Liver (tissue), 9 donors: ENCODE results near the gene DPYD. TPM values are rescaled to one million over a fixed set of nuclear protein-coding genes. Genes with fewer than 3 reads are reported as not detected.

ENCODE experiments used
- DNase-seq: peaks from one replicate; pipeline ENCODE4 v3.0.0-alpha.2; 2017; ENCODE audit warnings: low spot score
- H3K27ac ChIP-seq, 2 donors: one replicate each; pipeline ENCODE4 v1.7.0; 2013; ENCODE audit warnings: inconsistent platforms in 2 of 2, low read length in 2 of 2, control low read depth in 1 of 2, low read depth in 1 of 2, mild to moderate bottlenecking in 1 of 2
- H3K27me3 ChIP-seq, 4 donors: one replicate each; pipeline versions ENCODE4 v1.6.1 to v1.7.0; 2013; ENCODE audit warnings: low read length in 3 of 4, inconsistent platforms in 1 of 4, mild to moderate bottlenecking in 1 of 4, moderate library complexity in 1 of 4; ENCODE audit not compliant: control insufficient read depth in 4 of 4, insufficient read depth in 4 of 4
- H3K36me3 ChIP-seq, 4 donors: one replicate each; pipeline versions ENCODE4 v1.6.1 to v1.7.0; 2013; ENCODE audit warnings: low read length in 3 of 4, mild to moderate bottlenecking in 3 of 4, low read depth in 1 of 4, moderate library complexity in 1 of 4; ENCODE audit not compliant: control insufficient read depth in 4 of 4, insufficient read depth in 3 of 4
- H3K4me1 ChIP-seq, 4 donors: one replicate each; pipeline versions ENCODE4 v1.6.1 to v1.7.0; 2013; ENCODE audit warnings: low read length in 3 of 4, mild to moderate bottlenecking in 3 of 4, moderate library complexity in 1 of 4; ENCODE audit not compliant: control insufficient read depth in 4 of 4, insufficient read depth in 4 of 4
- H3K4me3 ChIP-seq, 3 donors: one replicate each; pipeline versions ENCODE4 v1.6.1 to v1.7.0; 2013; ENCODE audit warnings: low read length in 3 of 3, control low read depth in 1 of 3, low read depth in 1 of 3, mild to moderate bottlenecking in 1 of 3
- H3K9ac ChIP-seq, 2 donors: one replicate each; pipeline ENCODE4 v1.7.0; 2013; ENCODE audit warnings: low read length in 2 of 2, mild to moderate bottlenecking in 2 of 2, moderate library complexity in 2 of 2, control low read depth in 1 of 2, low read depth in 1 of 2
- H3K9me3 ChIP-seq, 4 donors: one replicate each; pipeline versions ENCODE4 v1.6.1 to v1.7.0; 2013; ENCODE audit warnings: low read length in 3 of 4; ENCODE audit not compliant: control insufficient read depth in 4 of 4
- ATF3 ChIP-seq: IDR thresholded peaks from 2 replicates; pipeline ENCODE4 v1.6.1; 2016; ENCODE audit warnings: antibody characterized with exemption
- CTCF ChIP-seq: fragments of 150-350 bp; IDR thresholded peaks from 2 replicates; pipeline ENCODE4 v1.5.1; 2017; ENCODE audit warnings: improper control_type of control experiment, low read depth, low read length; ENCODE audit not compliant: missing input control
- EGR1 ChIP-seq, 2 donors: IDR thresholded peaks; 2 replicates each; pipeline ENCODE4 v1.6.1; 2016 to 2018; ENCODE audit warnings: antibody characterized with exemption in 2 of 2, low read depth in 2 of 2
- FOXA1 ChIP-seq: IDR thresholded peaks from 2 replicates; pipeline ENCODE4 v1.6.1; 2016; ENCODE audit warnings: antibody characterized with exemption
- FOXA2 ChIP-seq: IDR thresholded peaks from 2 replicates; pipeline ENCODE4 v1.6.1; 2016; ENCODE audit warnings: antibody characterized with exemption
- GABPA ChIP-seq, 2 donors: IDR thresholded peaks in 1 of 2; conservative IDR thresholded peaks in 1 of 2; 2 replicates each; pipeline ENCODE4 v1.6.1; 2016; ENCODE audit warnings: antibody characterized with exemption in 2 of 2, mild to moderate bottlenecking in 1 of 2, moderate library complexity in 1 of 2
- HNF4G ChIP-seq: IDR thresholded peaks from 2 replicates; pipeline ENCODE4 v1.6.1; 2016; ENCODE audit warnings: antibody characterized with exemption
- JUND ChIP-seq, 2 donors: IDR thresholded peaks; 2 replicates each; pipeline ENCODE4 v1.6.1; 2016; ENCODE audit warnings: antibody characterized with exemption in 2 of 2
- SP1 ChIP-seq: IDR thresholded peaks from 2 replicates; pipeline ENCODE4 v1.6.1; 2018; ENCODE audit warnings: antibody characterized with exemption, mild to moderate bottlenecking
- TAF1 ChIP-seq: conservative IDR thresholded peaks from 2 replicates; pipeline ENCODE4 v1.6.1; 2016; ENCODE audit warnings: antibody characterized with exemption, mild to moderate bottlenecking
- YY1 ChIP-seq: IDR thresholded peaks from 2 replicates; pipeline ENCODE4 v1.6.1; 2016; ENCODE audit warnings: antibody characterized with exemption, mild to moderate bottlenecking
- WGBS: extraction: QIAGEN DNeasy Blood & Tissue Kit; methylation state at CpG from one replicate; pipeline ENCODE4 v1.1.7; 2013; 5-methylcytosine and 5-hydroxymethylcytosine counted together
- polyA plus RNA-seq, 2 donors: library from polyadenylated mRNA; stranded (reverse) in 1 of 2; unstranded in 1 of 2; fragments of 200-250 nt in 1 of 2; fragments of >200 nt in 1 of 2; fragmentation: Nextera tagmentation in 1 of 2; extraction: Ambion mirVana in 1 of 2; gene quantifications; one replicate each; pipeline versions ENCODE4 v1.2.1 to v1.2.3, GENCODE V29; 2013 to 2015
- total RNA-seq, 2 donors: library from RNA; depleted of rRNA; stranded (reverse); fragments of >200 nt; gene quantifications; one replicate each; pipeline ENCODE4 v1.2.3, GENCODE V29; 2014
- TF ChIP-seq, protein P1 (sequence below): IDR thresholded peaks from 2 replicates; pipeline ENCODE4 v1.6.1; 2016; ENCODE audit warnings: antibody characterized with exemption
- TF ChIP-seq, protein P2 (sequence below): IDR thresholded peaks from 2 replicates; pipeline ENCODE4 v1.6.1; 2016; ENCODE audit warnings: antibody characterized with exemption
- donor health status: healthy.
- donor health status: healthy.
- donor health status: healthy.
- donor health status: healthy.
- donor health status: healthy.

DPYD gene
- total and polyA plus RNA-seq, 4 donors, result 16.2 to 142 (median 47.0) TPM

DNA sequence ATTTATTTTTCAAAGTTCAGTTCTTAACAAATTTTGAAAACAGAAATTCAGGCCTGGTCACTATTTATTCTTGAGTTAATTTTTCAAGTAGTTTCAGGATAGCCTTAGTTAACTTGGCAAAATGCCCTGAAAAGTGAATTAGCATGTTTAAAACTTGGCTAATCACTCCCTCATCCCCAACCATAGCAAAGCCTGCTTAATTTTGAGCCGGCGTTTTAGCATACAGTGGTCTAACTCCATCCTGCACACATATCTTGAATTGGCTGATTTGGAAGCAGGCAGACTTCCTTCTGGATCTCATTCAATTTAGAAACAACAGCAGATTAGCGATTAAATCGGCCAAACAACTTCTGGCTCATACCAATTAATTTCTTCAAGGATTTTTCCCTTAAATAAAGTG is 760.0 kb downstream of the DPYD start:
- Histone ChIP-seq H3K4me1 (no peaks in the 10 kb centered on the region), H3K27ac (no peak overlapping the region), H3K9me3 (peaks cover 0 to 5% (median 3%) of the 10 kb centered on the region in 4 donors), H3K9ac (no peak overlapping the region), H3K27me3 (no peaks in the 10 kb centered on the region), H3K4me3 (no peak overlapping the region), H3K36me3 (peaks cover 0 to 4% (median 2%) of the 10 kb centered on the region in 4 donors)
- 71% methylated on average over 4 of the region's 4 CpGs for WGBS
- no peak for TF ChIP-seq TAF1
- TF ChIP-seq, protein P1, sequence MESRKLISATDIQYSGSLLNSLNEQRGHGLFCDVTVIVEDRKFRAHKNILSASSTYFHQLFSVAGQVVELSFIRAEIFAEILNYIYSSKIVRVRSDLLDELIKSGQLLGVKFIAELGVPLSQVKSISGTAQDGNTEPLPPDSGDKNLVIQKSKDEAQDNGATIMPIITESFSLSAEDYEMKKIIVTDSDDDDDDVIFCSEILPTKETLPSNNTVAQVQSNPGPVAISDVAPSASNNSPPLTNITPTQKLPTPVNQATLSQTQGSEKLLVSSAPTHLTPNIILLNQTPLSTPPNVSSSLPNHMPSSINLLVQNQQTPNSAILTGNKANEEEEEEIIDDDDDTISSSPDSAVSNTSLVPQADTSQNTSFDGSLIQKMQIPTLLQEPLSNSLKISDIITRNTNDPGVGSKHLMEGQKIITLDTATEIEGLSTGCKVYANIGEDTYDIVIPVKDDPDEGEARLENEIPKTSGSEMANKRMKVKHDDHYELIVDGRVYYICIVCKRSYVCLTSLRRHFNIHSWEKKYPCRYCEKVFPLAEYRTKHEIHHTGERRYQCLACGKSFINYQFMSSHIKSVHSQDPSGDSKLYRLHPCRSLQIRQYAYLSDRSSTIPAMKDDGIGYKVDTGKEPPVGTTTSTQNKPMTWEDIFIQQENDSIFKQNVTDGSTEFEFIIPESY, result no peak
- TF ChIP-seq ATF3, result no peak
- TF ChIP-seq CTCF, result no peak
- TF ChIP-seq JUND (IDR thresholded peaks at IDR 0.05), result no peak
- TF ChIP-seq EGR1 (IDR thresholded peaks at IDR 0.05; ENCODE audit: low read depth in 2 of 2), result no peak
- TF ChIP-seq FOXA2, result no peak
- no peak for TF ChIP-seq HNF4G
- TF ChIP-seq GABPA (IDR thresholded peaks at IDR 0.05 in 1 of 2, conservative IDR thresholded peaks at IDR 0.05 in 1 of 2), result no peak
- DNase-seq, result no peak

DNA sequence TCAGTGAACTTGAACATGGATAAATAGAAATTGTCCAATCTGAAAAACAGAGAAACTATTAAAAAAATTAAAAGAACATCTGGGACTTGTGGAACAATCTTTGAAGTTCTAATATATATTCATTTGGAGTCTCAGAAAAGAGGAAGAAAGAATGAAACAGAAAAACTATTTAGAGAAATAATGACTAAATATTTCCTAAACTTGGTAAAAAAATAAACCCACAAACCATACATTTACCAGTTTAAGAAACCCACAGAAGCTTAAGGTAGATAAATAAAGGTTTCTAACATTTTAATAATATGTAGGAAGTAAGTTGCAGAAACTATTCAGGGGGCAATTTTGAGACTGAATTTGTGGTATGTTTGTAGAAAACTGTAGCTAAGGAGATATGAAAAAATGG is 761.5 kb downstream of the DPYD start:
- H3K4me1 ChIP-seq, result no peaks in the 10 kb centered on the region
- DNase-seq, result no peak
- no peaks in the 10 kb centered on the region for H3K27me3 ChIP-seq
- peaks cover 0 to 6% (median 2%) of the 10 kb centered on the region in 4 donors for H3K36me3 ChIP-seq
- peaks cover 0 to 5% (median 3%) of the 10 kb centered on the region in 4 donors for H3K9me3 ChIP-seq
- no peak overlapping the region for H3K9ac ChIP-seq
- TF ChIP-seq FOXA2 (no peak), CTCF (no peak), TAF1 (no peak), YY1 (no peak), ATF3 (no peak), SP1 (no peak), FOXA1 (no peak), HNF4G (no peak), GABPA (IDR thresholded peaks at IDR 0.05 in 1 of 2, conservative IDR thresholded peaks at IDR 0.05 in 1 of 2) (no peak)
- TF ChIP-seq, protein P2, sequence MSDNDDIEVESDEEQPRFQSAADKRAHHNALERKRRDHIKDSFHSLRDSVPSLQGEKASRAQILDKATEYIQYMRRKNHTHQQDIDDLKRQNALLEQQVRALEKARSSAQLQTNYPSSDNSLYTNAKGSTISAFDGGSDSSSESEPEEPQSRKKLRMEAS, result no peak
- TF ChIP-seq, protein P1, result no peak
- H3K4me3 ChIP-seq, result no peak overlapping the region
- H3K27ac ChIP-seq, result no peak overlapping the region
